HG03103 (cell line): Measurements from ENCODE around the gene NAAA.
"Not testable (repeated sequence)": the region's sequence is repeated elsewhere in the genome, so short reads cannot be mapped to it uniquely, and the experiment has no call there.

Experiments used
- ATAC-seq: cut with Tn5 transposase; IDR thresholded peaks from one replicate; pipeline ENCODE4 v1.9.1; 2021; ENCODE audit warnings: low read depth; ENCODE audit not compliant: unreplicated experiment

NAAA gene

GRCh38 chr4:75940692-75941253 lies at the start of gene NAAA:
TSS of gene NAAA (minus strand) at chr4:75941013. CDS start at chr4:75940949, 64 bp downstream.
- ATAC-seq, result peak; percentile 55

GRCh38 chr4:75989846-75990528 lies 49.2 kb upstream of the NAAA start:
- no peak for ATAC-seq

- no peak for ATAC-seq
Measured at GRCh38 chr4:75985116-75985515, 44.3 kb upstream of the NAAA start.

- ATAC-seq, result no peak
Measured at GRCh38 chr4:75980576-75980975, 39.8 kb upstream of the NAAA start.

- ATAC-seq, result no peak
Measured at GRCh38 chr4:75976177-75976576, 35.4 kb upstream of the NAAA start.

- ATAC-seq, result no peak
Measured at GRCh38 chr4:75973766-75974165, 33.0 kb upstream of the NAAA start.

- no peak for ATAC-seq
Measured at GRCh38 chr4:75968084-75968483, 27.3 kb upstream of the NAAA start.

- ATAC-seq, result no peak
Measured at GRCh38 chr4:75963558-75963957, 22.7 kb upstream of the NAAA start.

GRCh38 chr4:75962072-75962471 lies 21.3 kb upstream of the NAAA start:
- not testable (repeated sequence) for ATAC-seq

- ATAC-seq, result not testable (repeated sequence)
Measured at GRCh38 chr4:75958546-75958945, 17.7 kb upstream of the NAAA start.

- not testable (repeated sequence) for ATAC-seq
Measured at GRCh38 chr4:75954811-75955210, 14.0 kb upstream of the NAAA start.

- ATAC-seq, result no peak
Measured at GRCh38 chr4:75953509-75953908, 12.7 kb upstream of the NAAA start.

- no peak for ATAC-seq
Measured at GRCh38 chr4:75950213-75950815, 9.5 kb upstream of the NAAA start.

- peak; percentile 82 for ATAC-seq
Measured at GRCh38 chr4:75948822-75949444, 8.1 kb upstream of the NAAA start.

- peak; percentile 40 for ATAC-seq
Measured at GRCh38 chr4:75939890-75940691, 722 bp downstream of the NAAA start.

- ATAC-seq, result no peak
Measured at GRCh38 chr4:75935628-75936027, 5.2 kb downstream of the NAAA start.

- no peak for ATAC-seq
Measured at GRCh38 chr4:75930152-75930551, 10.7 kb downstream of the NAAA start.

GRCh38 chr4:75924916-75925315 lies 15.9 kb downstream of the NAAA start:
- not testable (repeated sequence) for ATAC-seq

GRCh38 chr4:75924309-75924827 lies 16.4 kb downstream of the NAAA start:
- no peak for ATAC-seq

- ATAC-seq, result no peak
Measured at GRCh38 chr4:75922588-75922987, 18.2 kb downstream of the NAAA start.
